HT1080 (cell line): Measurements from ENCODE around the gene HEATR5B. TPM values are rescaled to one million over a fixed set of nuclear protein-coding genes. Genes with fewer than 3 reads are reported as not detected.
"Not testable (repeated sequence)": the region's sequence is repeated elsewhere in the genome, so short reads cannot be mapped to it uniquely, and the experiment has no call there.

Experiments
- DNase-seq: peaks from one replicate; pipeline ENCODE4 v3.0.0-alpha.2; 2015; ENCODE audit warnings: low read depth
- total RNA-seq: library from RNA; depleted of rRNA; stranded (reverse); fragments of >200 nt; shearing (Covaris generic); gene quantifications from 2 replicates; pipeline ENCODE4 v1.2.3, GENCODE V29; 2014

HEATR5B gene
- total RNA-seq, 1 experiment from 2014 or later, result 12.5 TPM

- no peak for DNase-seq
Observed at GRCh38 chr2:37068686-37069085, 15.5 kb downstream of the HEATR5B start.

DNA sequence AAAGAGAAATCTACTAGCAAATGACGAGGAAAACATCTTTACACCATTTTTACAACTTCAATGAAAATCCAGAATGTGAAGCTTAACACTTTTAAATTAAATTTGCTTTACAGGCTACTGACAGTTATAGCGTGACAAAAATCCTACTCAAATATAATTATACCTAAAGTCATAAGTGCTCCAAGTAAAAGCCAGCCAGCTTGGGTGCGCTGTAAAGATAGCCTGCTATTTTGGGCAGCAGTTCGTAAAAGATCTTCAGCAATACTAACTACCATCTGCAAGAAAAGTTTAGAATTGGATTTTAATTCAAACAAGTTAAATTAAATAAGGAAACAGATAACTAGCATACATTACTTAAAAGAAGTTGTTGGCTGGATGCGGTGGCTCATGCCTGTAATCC, 22.4 kb downstream of the HEATR5B start:
- no peak for DNase-seq

GRCh38 chr2:37061013-37061711, 23.0 kb downstream of the HEATR5B start:
- DNase-seq, result no peak

DNA sequence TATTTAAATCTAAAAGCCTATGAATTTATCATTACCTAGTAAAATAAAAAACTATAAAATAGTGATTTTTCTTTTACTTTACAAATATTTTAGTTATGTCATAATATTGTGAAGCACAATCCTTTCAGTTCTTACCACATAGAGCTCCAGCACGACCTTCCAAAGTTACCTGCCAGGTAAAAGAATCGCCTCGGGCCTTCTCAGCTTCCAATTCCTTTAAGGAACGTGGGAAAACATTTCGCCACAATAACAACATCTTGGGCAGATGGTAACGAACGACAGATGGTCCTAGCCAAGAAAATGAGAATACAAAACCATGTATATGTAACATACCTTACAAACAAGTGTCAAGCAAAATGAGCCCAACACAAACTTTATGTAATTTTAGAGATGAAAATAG, 23.7 kb downstream of the HEATR5B start:
- no peak for DNase-seq

GRCh38 chr2:37059841-37060240, 24.3 kb downstream of the HEATR5B start:
- DNase-seq, result no peak

- DNase-seq, result no peak
Observed at GRCh38 chr2:37052600-37053332, 31.4 kb downstream of the HEATR5B start.

DNA sequence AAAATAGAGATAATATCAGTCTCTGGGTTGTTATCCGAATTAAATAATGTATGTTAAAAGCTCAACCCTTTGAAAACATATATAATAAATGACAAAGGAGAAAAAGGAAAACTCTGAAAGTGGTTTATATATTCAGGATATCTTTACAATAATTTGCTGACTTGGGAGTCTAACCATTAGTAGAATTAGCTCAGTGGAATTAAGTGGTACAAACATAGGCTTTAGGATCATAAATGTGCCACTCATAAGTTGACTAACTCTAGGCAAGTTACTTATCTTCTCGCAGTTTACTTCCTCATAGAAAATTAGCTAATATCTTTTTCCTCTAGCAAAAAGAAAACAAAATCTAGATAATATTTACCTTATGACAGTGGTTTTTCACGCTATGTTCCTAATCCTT, 44.6 kb downstream of the HEATR5B start:
- DNase-seq, result no peak

- DNase-seq, result no peak
Observed at GRCh38 chr2:37037771-37038170, 46.4 kb downstream of the HEATR5B start.

DNA sequence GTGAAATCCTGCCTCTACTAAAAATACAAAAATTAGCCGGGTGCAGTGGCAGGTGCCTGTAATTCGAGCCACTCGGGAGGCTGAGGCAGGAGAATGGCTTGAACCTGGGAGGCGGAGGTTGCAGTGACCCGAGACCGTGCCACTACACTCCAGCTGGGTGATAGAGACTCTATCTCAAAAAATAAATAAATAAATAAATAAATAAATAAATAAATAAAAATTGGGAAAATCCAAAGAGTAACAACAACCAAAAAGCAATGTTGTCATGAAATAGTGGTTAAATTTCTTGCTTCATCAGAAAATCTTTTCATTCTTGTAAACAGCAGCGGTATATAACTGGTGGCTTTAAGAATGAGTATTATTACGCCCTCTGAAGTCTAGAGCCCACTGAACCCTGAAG, 54.4 kb downstream of the HEATR5B start:
- DNase-seq, result no peak

GRCh38 chr2:37026050-37026449, 58.1 kb downstream of the HEATR5B start:
- peak; percentile 30 for DNase-seq

- DNase-seq, result no peak
Observed at GRCh38 chr2:37020887-37021796, 63.0 kb downstream of the HEATR5B start.

DNA sequence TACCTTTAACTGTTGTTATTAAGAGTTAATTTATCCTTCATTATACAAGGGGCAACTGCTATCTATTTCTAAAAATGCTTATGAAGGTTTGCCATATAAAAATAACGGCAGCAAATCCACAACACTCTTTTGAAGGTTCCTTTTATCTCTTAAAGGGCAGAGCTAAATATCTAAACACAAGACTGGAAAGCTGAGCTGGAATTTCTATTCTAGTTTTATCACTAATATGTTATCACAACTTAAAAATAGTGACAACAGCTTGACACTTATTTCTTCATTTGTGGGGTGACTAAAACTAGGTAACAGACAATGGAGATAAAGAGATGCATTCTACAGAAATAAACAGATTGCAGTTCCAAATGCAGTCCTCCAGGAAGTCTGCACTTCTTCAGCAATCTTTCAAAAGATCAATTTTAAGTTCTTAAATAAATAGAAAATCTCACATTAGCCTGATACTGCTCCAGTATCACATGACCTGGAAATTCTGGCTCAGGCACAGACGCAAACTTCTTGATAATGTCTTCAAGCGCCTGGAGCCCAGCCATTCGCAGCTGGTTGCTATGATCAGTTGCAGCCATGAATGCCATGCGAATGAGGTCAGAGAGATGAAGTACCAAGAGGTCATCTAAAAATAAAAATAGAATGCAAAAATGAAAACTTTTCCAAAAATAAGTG, 63.8 kb downstream of the HEATR5B start:
- DNase-seq, result no peak

GRCh38 chr2:37013315-37013641, 70.9 kb downstream of the HEATR5B start:
- DNase-seq, result no peak

DNA sequence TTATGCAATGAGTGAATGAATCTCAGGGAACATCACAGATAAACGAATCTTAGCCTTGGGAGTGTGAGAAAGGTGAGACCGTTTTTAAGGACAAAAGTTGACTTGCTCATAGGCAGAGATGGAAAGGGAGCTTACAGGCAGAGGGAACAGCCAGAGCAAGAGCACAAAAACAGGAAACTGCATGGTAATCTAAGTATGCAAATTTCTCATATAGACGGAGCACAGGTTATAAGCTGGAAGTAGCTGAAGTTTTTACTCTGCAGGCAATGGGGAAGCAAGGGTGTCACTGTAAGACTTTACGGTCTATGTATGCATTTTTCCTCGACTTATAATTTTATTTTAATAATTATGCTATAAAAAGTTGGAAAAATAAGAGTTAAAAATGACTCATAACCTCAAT, 73.0 kb downstream of the HEATR5B start:
- DNase-seq, result no peak

DNA sequence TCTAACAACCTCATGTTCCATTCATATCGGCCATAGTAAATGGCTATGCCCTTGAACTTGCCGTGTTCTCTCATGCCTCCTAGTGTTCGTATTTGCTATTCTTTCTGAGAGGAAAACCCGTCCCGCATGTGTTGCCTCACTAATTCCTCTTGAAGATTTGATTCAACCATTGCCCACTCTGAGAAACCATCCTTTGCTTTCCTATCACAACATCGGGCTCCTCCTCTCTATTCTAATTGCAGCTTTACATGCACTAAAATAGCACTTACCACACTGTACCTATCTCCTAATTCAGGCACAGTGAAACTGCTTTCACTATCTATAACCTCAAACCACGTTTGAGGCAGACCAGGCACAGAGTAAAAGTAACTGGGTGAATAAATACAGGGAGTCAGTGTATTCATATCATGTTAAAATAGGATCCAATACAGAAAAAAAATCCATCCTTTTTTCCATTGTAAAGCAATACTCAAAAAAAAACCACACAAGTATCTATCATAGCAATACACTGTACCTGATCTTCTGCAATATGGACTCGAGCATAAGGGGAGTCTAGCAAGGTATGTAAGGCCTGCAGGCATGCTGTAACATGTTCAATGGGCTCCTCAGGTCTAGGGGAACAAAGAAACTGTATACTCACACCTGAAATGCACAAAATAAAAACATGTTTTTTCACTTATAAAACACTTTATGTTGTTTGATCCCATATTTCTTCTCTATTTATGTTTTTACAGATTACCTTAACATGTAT, 78.9 kb downstream of the HEATR5B start:
- DNase-seq, result peak; percentile 7

GRCh38 chr2:37000988-37001556, 83.1 kb downstream of the HEATR5B start:
- DNase-seq, result no peak

GRCh38 chr2:37000318-37000717, 83.9 kb downstream of the HEATR5B start:
- DNase-seq, result no peak

DNA sequence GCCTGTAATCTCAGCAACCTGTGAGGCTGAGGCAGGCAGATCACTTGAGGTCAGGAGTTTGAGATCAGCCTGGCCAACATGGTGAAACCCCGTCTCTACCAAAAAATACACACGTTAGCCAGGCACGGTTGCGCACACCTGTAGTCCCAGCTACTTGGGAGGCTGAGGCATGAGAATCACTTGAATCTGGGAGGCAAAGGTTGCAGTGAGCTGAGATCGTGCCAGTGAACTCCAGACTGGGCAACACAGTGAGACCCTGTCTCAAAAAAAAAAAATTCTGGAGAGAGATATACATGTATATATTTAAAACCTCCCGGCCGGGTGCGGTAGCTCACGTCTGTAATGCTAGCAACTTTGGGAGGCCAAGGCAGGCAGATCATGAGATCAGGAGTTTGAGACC, 84.8 kb downstream of the HEATR5B start:
- not testable (repeated sequence) for DNase-seq

DNA sequence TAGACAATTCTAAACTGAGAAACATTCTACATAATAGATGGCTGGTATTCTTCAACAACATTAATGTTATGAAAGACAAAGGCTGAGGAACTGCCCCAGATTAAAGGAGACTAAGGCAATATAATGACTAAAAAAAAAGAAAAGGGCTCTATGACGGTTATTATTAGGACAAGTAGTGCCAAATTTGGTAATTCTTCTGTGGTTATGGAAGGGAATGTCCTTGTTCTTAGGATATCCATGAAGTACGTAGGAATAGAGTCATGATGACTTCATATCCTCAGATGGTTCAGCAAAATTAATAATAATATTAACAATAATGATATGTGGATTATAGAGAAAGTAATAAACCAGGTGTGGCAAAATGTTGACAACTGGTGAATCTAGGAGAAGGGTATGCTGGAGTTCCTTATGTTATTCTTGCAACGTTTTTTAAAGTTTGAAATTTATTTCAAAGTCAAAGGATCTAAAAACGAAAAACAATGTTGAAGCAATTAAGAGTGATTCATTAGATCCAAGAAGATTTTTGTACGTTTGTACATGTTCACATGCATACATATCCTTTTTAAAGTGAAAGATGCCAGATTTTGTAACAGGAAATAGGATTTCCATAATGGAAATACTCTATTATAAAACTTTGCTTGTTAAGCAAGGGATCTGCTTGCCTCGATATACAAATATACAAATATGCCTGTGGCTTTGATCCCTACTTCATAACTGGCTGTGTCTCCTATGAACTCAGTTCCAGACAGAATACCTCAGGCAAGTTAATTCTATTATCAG, 90.1 kb downstream of the HEATR5B start:
- DNase-seq, result no peak

GRCh38 chr2:36988008-36988407, 96.2 kb downstream of the HEATR5B start:
- DNase-seq, result no peak
